Caco-2 (cell line): ENCODE results near the gene C14orf132. TPM values are rescaled to one million over a fixed set of nuclear protein-coding genes. Genes with fewer than 3 reads are reported as not detected.

Experiments used
- BruUV-seq: library from RNA; stranded (reverse); fragments of 400-500 nt; replicated peaks from 2 replicates; lab custom pipeline; 2021; lab: Mats Ljungman, UMichigan
- CTCF ChIA-PET: fragments of 300-600 bp; sonication (Branson Sonifier 250); formaldehyde crosslinking; loops from one replicate; lab custom pipeline; 2022; ENCODE audit warnings: antibody characterized with exemption; lab: Charles Lee
- POLR2A ChIA-PET: fragments of 300-600 bp; sonication (Branson Sonifier 250); formaldehyde crosslinking; loops from one replicate; lab custom pipeline; 2022; ENCODE audit warnings: antibody characterized with exemption; lab: Charles Lee
- DNase-seq, 2 experiments: peaks; one replicate each; pipeline versions ENCODE4 v3.0.0 to v3.0.0-alpha.2; 2020 to 2022
- H3K27me3 ChIP-seq: replicated peaks from 2 replicates; pipeline ENCODE4 v1.6.0; 2011; ENCODE audit warnings: low read length; ENCODE audit not compliant: control insufficient read depth, insufficient read depth
- H3K36me3 ChIP-seq: 2 replicates; pipeline ENCODE4 v1.5.1; 2011; ENCODE audit warnings: low read length; ENCODE audit not compliant: control insufficient read depth, insufficient read depth
- H3K4me1 ChIP-seq: fragments of 250-450 bp; sonication (Bioruptor Pico); 2 replicates; pipeline ENCODE4 v1.5.1; 2020; ENCODE audit warnings: mild to moderate bottlenecking
- H3K4me3 ChIP-seq: 2 replicates; pipeline ENCODE4 v1.5.1; 2011; ENCODE audit warnings: low read depth, mild to moderate bottlenecking, control low read depth, low read length
- H3K9me3 ChIP-seq: fragments of 250-450 bp; sonication (Bioruptor Pico); 2 replicates; pipeline ENCODE4 v1.5.1; 2020; ENCODE audit warnings: mild to moderate bottlenecking, moderate library complexity
- H3K27ac Mint-ChIP-seq: one replicate; pipeline ENCODE4 v1.8.0; 2022; ENCODE audit warnings: mixed read lengths; ENCODE audit not compliant: unreplicated experiment
- H3K27me3 Mint-ChIP-seq: one replicate; pipeline ENCODE4 v1.8.0; 2022; ENCODE audit warnings: mixed read lengths; ENCODE audit not compliant: insufficient read depth, unreplicated experiment
- H3K36me3 Mint-ChIP-seq: one replicate; pipeline ENCODE4 v1.8.0; 2022; ENCODE audit warnings: mild to moderate bottlenecking, mixed read lengths; ENCODE audit not compliant: insufficient read depth, unreplicated experiment
- H3K4me1 Mint-ChIP-seq: one replicate; pipeline ENCODE4 v1.8.0; 2022; ENCODE audit warnings: low read depth, mixed read lengths; ENCODE audit not compliant: unreplicated experiment
- H3K4me3 Mint-ChIP-seq: one replicate; pipeline ENCODE4 v1.8.0; 2022; ENCODE audit warnings: mild to moderate bottlenecking, moderate library complexity, mixed read lengths; ENCODE audit not compliant: unreplicated experiment
- H3K9me3 Mint-ChIP-seq: one replicate; pipeline ENCODE4 v1.8.0; 2022; ENCODE audit warnings: mixed read lengths; ENCODE audit not compliant: unreplicated experiment
- CTCF ChIP-seq, 2 experiments: fragments of 200-600 bp in 1 of 2; IDR thresholded peaks; 1 replicate in 1 of 2; 2 replicates in 1 of 2; pipeline versions ENCODE4 v1.5.1 to v1.8.0; 2011 to 2022; ENCODE audit warnings: antibody characterized with exemption in 1 of 2, control low read depth in 1 of 2, inconsistent platforms in 1 of 2, low read depth in 1 of 2, low read length in 1 of 2, mild to moderate bottlenecking in 1 of 2, moderate library complexity in 1 of 2; ENCODE audit not compliant: insufficient read depth in 1 of 2, severe bottlenecking in 1 of 2, unreplicated experiment in 1 of 2
- intact Hi-C: fragments of 100-400 bp; cut with micrococcal nuclease; formaldehyde crosslinking; loops from one replicate; pipeline ENCODE4 v1.10.0; 2022; ENCODE audit not compliant: unreplicated experiment
- total RNA-seq: library from RNA; stranded (reverse); gene quantifications from 2 replicates; pipeline ENCODE4 v1.2.3, GENCODE V29; 2022

The C14orf132 gene
- total RNA-seq, 1 experiment from 2014 or later: 0.20 TPM

- POLR2A ChIA-PET: no interaction called here
Measured at GRCh38 chr14:96136371-96137005, 97.3 kb downstream of the C14orf132 start.

GRCh38 chr14:96138241-96138640 lies 99.1 kb downstream of the C14orf132 start:
- peaks cover 16% of the 10 kb centered on the region for H3K9me3 Mint-ChIP-seq
- intact Hi-C loops: no loop called here
- Histone ChIP-seq H3K36me3 (no peaks in the 10 kb centered on the region), H3K9me3 (peaks cover 4% of the 10 kb centered on the region; the same call in 1 of the 2 replicates), H3K4me3 (no peak overlapping the region), H3K27me3 (no peaks in the 10 kb centered on the region), H3K4me1 (peaks cover 8% of the 10 kb centered on the region)
- DNase-seq: no peak
- H3K4me3 Mint-ChIP-seq: no peak overlapping the region
- BruUV-seq: no TSS peak
- H3K4me1 Mint-ChIP-seq: peaks cover 8% of the 10 kb centered on the region
- no peak for TF ChIP-seq CTCF (IDR thresholded peaks at IDR 0.05; ENCODE audit: insufficient read depth in 1 of 2, low read depth in 1 of 2, low read length in 1 of 2, severe bottlenecking in 1 of 2, unreplicated experiment in 1 of 2)
- no peak overlapping the region for H3K27ac Mint-ChIP-seq
- CTCF ChIA-PET: no interaction called here
- H3K36me3 Mint-ChIP-seq: no peaks in the 10 kb centered on the region
- POLR2A ChIA-PET: no interaction called here
- H3K27me3 Mint-ChIP-seq: no peaks in the 10 kb centered on the region

More at GRCh38 chr14:96136371-96137005, 97.3 kb downstream of the C14orf132 start:
- peaks cover 8% of the 10 kb centered on the region for H3K4me1 ChIP-seq
- H3K4me3 Mint-ChIP-seq: no peak overlapping the region
- H3K27me3 ChIP-seq: no peaks in the 10 kb centered on the region
- intact Hi-C loops: no loop called here
- H3K36me3 Mint-ChIP-seq: no peaks in the 10 kb centered on the region
- CTCF ChIA-PET: interaction anchor here (0.6 kb wide), 1 partner anchor 525 kb away, joined by 3 read pairs; no protein-coding TSS in a partner anchor
- no peaks in the 10 kb centered on the region for H3K27me3 Mint-ChIP-seq
- H3K9me3 Mint-ChIP-seq: peaks cover 27% of the 10 kb centered on the region
- no peak overlapping the region for H3K27ac Mint-ChIP-seq
- no peak for TF ChIP-seq CTCF (IDR thresholded peaks at IDR 0.05; ENCODE audit: insufficient read depth in 1 of 2, low read depth in 1 of 2, low read length in 1 of 2, severe bottlenecking in 1 of 2, unreplicated experiment in 1 of 2)
- peaks cover 8% of the 10 kb centered on the region for H3K4me1 Mint-ChIP-seq
- no peak for DNase-seq
- H3K36me3 ChIP-seq: no peaks in the 10 kb centered on the region
- BruUV-seq: no TSS peak
- no peaks in the 10 kb centered on the region; the same call in 1 of the 2 replicates for H3K9me3 ChIP-seq
- no peak overlapping the region for H3K4me3 ChIP-seq

GRCh38 chr14:96139169-96139568 lies 100.0 kb downstream of the C14orf132 start:
- H3K36me3 ChIP-seq: no peaks in the 10 kb centered on the region
- no TSS peak for BruUV-seq
- H3K9me3 ChIP-seq: peaks cover 5% of the 10 kb centered on the region; the same call in 1 of the 2 replicates
- H3K4me3 Mint-ChIP-seq: no peak overlapping the region
- H3K4me1 ChIP-seq: peaks cover 8% of the 10 kb centered on the region
- ChIA-PET CTCF (interaction anchor here (0.6 to 0.8 kb wide), 2 partner anchors 39 to 169 kb away, joined by 3 to 6 read pairs; no protein-coding TSS in a partner anchor), POLR2A (no interaction called here)
- H3K4me3 ChIP-seq: no peak overlapping the region
- no peak for DNase-seq
- H3K9me3 Mint-ChIP-seq: peaks cover 16% of the 10 kb centered on the region
- H3K27me3 ChIP-seq: no peaks in the 10 kb centered on the region
- no peaks in the 10 kb centered on the region for H3K36me3 Mint-ChIP-seq
- no peak overlapping the region for H3K27ac Mint-ChIP-seq
- TF ChIP-seq CTCF (IDR thresholded peaks at IDR 0.05; ENCODE audit: insufficient read depth in 1 of 2, low read depth in 1 of 2, low read length in 1 of 2, severe bottlenecking in 1 of 2, unreplicated experiment in 1 of 2): no peak
- intact Hi-C loops: no loop called here
- no peaks in the 10 kb centered on the region for H3K27me3 Mint-ChIP-seq
- H3K4me1 Mint-ChIP-seq: peaks cover 8% of the 10 kb centered on the region
